HEK293 (cell line): Measurements from ENCODE around the gene GRB2.
"Not testable (repeated sequence)": the region's sequence is repeated elsewhere in the genome, so short reads cannot be mapped to it uniquely, and the experiment has no call there.

Experiments used
- ATF2 ChIP-seq: fragments of 450-650 bp; formaldehyde crosslinking; IDR thresholded peaks from 2 replicates; pipeline ENCODE4 v1.5.1; 2016; ENCODE audit warnings: missing biosample characterization, missing genetic modification characterization, low read depth
- CTCF ChIP-seq: fragments of 450-650 bp; formaldehyde crosslinking; IDR thresholded peaks from 2 replicates; pipeline ENCODE4 v1.5.1; 2016; ENCODE audit warnings: missing biosample characterization, missing genetic modification characterization
- HOXA7 ChIP-seq: sonication (generic); formaldehyde crosslinking; IDR thresholded peaks from 2 replicates; pipeline ENCODE4 v1.8.1; 2022; ENCODE audit warnings: missing genetic modification reagents, borderline replicate concordance
- REST ChIP-seq: fragments of 450-650 bp; formaldehyde crosslinking; IDR thresholded peaks from 2 replicates; pipeline ENCODE4 v1.5.1; 2016; ENCODE audit warnings: missing biosample characterization, missing genetic modification characterization
- SETDB1 ChIP-seq: IDR thresholded peaks from one replicate; pipeline ENCODE4 v1.6.1; 2017; ENCODE audit warnings: mild to moderate bottlenecking, low read length, moderate library complexity, mixed read lengths; ENCODE audit not compliant: insufficient read length
- ZBTB21 ChIP-seq: fragments of 450-650 bp; formaldehyde crosslinking; IDR thresholded peaks from 2 replicates; pipeline ENCODE4 v1.5.1; 2017; ENCODE audit warnings: missing biosample characterization, missing genetic modification characterization
- ZNF184 ChIP-seq: fragments of 450-650 bp; IDR thresholded peaks from 2 replicates; pipeline ENCODE4 v1.5.1; 2018; ENCODE audit warnings: missing biosample characterization, mild to moderate bottlenecking, missing genetic modification characterization
- ZNF24 ChIP-seq: fragments of 450-650 bp; formaldehyde crosslinking; IDR thresholded peaks from 2 replicates; pipeline ENCODE4 v1.5.1; 2016; ENCODE audit warnings: missing biosample characterization, missing genetic modification characterization
- ZNF266 ChIP-seq: fragments of 450-650 bp; formaldehyde crosslinking; IDR thresholded peaks from 2 replicates; pipeline ENCODE4 v1.5.1; 2016; ENCODE audit warnings: missing biosample characterization, missing genetic modification characterization, low read depth
- ZNF366 ChIP-seq: fragments of 450-650 bp; formaldehyde crosslinking; conservative IDR thresholded peaks from 2 replicates; pipeline ENCODE4 v1.5.1; 2016; ENCODE audit warnings: missing biosample characterization, missing genetic modification characterization

- not testable (repeated sequence) for TF ChIP-seq REST (tag by site-specific recombination); ZNF366 (tag by site-specific recombination); CTCF; ZBTB21; HOXA7 (CRISPR knock-in tag); SETDB1; ZNF266 (tag by site-specific recombination); ZNF184; ATF2; ZNF24 (tag by site-specific recombination)
Observed at GRCh38 chr17:75445896-75446295, 40.4 kb upstream of the GRB2 start.
